NCI-H2196 treated with DMSO at 0.1 percent for 48 hours (cell line): Measurements from ENCODE around the gene GRWD1.

Experiments
- DNase-seq: peaks from one replicate; lab custom pipeline; 2025; ENCODE audit not compliant: unreplicated experiment; lab: John Stamatoyannopoulos, UW

GRWD1 gene

GRCh38 chr19:48424694-48425219 is 21.0 kb upstream of the GRWD1 start:
- DNase-seq: no peak

- no peak for DNase-seq
Observed at GRCh38 chr19:48428670-48429069, 17.1 kb upstream of the GRWD1 start.

GRCh38 chr19:48433337-48433736 is 12.4 kb upstream of the GRWD1 start:
- no peak for DNase-seq

DNA sequence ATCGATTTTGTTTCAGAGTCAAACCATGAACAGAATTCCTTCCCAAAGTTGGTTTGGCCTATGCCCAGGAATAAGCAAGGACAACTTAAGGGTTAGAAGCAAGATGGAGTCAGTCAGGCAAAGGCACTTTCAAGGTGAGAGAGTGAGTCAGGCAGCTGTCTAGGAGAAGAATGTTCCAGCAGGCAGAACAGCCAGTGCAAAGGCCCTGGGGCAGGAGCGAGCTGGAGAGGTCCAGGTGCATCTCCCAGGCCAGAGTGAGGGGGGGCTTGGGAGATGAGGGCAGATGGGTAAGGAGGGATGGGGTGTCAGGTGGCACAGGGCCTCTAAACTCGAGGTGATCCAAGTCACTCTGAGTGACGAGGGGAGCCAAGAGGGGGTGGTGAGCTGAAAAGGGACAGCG is 9.2 kb upstream of the GRWD1 start:
- no peak for DNase-seq

- DNase-seq: no peak
Observed at GRCh38 chr19:48441360-48442050, 4.3 kb upstream of the GRWD1 start.

GRCh38 chr19:48442116-48443035 is 3.4 kb upstream of the GRWD1 start:
- DNase-seq: no peak

DNA sequence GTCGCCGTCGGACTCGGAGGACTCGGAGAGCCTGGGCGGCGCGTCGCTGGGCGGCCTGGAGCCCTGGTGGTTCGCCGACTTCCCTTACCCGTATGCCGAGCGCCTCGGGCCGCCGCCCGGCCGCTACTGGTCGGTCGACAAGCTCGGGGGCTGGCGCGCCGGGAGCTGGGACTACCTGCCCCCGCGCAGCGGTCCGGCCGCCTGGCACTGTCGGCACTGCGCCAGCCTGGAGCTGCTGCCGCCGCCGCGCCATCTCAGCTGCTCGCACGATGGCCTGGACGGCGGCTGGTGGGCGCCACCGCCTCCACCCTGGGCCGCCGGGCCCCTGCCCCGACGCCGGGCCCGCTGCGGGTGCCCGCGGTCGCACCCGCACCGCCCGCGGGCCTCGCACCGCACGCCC is 2.5 kb upstream of the GRWD1 start:
- no peak for DNase-seq

- no peak for DNase-seq
Observed at GRCh38 chr19:48443731-48444128, 2.1 kb upstream of the GRWD1 start.

DNA sequence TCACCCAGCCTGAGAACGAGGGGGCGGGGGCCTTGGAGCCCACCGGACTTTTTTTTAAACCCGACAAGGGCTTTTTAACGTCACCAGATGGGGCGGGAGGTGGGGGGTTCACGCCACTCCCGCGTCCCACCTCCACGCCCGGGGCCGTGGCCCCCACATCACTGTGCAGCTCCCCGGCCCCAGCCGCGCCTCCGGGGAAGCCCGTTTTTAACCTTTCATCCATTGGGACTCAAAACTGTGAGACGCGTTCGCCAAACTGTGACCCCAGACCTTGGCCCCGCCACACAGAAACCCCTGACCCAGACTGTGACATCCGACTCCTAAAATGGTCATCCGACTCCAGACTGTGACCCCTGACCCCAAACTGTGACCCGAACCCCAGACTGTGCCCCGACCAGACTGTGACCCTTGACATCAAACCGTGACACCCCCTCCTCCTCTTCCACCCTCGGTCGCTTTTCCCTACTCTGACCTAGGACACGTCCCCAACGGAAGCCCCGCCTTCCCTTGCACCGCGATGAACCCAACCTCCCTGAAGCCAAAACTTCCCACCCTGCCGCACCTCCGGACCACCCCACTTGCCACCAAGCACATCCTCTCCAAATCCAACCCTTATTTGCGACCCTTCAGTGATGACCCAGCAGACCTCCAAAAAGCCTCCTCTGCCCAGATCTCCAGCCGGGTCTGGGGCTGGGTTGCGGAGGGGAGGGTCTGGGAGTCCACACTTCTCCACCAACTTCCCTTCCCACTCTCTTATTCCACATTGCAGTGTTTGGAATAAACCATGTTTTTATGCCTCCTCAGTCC is 1.5 kb upstream of the GRWD1 start:
- no peak for DNase-seq

- no peak for DNase-seq
Observed at GRCh38 chr19:48444936-48445200, 915 bp upstream of the GRWD1 start.

- DNase-seq: peak; percentile 88
Observed at GRCh38 chr19:48445256-48445605, 552 bp upstream of the GRWD1 start.

DNA sequence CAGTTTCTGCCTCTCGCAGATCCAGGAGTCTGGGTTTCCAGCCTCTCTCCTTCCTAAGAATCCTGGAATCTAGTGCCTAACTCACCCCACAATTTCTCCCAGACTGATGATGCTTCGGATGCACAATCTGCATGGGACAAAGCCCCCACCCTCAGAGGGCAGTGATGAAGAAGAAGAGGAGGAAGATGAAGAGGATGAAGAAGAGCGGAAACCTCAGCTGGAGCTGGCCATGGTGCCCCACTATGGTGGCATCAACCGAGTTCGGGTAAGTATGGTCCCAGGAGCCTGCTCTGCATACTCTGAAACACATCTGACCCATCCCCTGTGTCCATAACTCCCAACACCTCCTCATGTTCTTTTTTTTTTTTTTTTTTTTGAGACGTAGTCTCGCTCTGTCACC is 796 bp downstream of the GRWD1 start:
- DNase-seq: no peak

DNA sequence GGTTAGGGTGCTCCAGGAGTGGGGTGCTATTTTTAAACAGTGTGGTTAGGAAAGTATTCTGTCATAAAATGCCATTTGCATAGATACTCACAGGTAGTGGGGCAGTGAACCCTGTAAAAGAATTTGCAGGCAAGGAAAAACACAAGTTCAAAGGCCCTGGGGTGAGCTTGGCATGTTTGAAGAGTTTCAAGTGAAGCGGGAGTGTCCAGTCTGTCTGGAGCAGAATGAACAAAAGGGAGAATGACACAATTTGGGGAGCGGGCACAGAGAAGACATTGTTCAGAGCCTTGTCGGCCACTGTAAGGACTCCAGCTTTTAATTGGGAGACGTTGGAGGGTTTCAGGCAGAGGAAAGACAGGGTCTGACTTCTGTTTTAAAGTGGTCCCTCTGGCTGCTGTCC is 2.8 kb downstream of the GRWD1 start:
- no peak for DNase-seq

DNA sequence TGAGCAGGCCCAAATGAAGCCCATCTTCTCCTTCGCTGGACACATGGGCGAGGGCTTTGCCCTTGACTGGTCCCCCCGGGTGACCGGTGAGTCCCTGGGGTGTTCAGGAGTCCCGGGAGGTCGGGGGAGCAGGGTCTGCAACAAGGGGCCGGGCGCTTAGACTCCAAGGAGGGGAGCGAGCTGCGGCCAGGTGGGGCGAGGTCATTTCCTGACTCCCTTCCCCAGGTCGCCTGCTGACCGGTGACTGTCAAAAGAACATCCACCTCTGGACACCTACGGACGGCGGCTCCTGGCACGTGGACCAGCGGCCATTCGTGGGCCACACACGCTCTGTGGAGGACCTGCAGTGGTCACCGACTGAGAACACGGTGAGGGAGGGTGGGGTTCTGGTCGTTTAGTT is 4.7 kb downstream of the GRWD1 start:
- DNase-seq: no peak

DNA sequence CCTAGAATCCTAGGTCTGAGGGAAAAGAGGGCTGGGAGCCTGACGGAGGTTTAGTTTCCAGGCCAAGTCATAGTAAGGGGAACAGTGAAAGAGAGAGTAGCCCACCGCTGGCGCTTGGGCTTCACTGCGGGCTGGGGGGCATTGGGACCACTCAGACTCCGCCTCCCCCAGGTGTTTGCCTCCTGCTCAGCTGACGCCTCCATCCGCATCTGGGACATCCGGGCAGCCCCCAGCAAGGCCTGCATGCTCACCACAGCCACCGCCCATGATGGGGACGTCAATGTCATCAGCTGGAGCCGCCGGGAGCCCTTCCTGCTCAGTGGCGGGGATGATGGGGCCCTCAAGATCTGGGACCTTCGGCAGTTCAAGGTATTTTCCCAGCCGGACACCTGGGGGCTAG is 5.1 kb downstream of the GRWD1 start:
- no peak for DNase-seq

- DNase-seq: no peak
Observed at GRCh38 chr19:48451624-48452023, 5.8 kb downstream of the GRWD1 start.

DNA sequence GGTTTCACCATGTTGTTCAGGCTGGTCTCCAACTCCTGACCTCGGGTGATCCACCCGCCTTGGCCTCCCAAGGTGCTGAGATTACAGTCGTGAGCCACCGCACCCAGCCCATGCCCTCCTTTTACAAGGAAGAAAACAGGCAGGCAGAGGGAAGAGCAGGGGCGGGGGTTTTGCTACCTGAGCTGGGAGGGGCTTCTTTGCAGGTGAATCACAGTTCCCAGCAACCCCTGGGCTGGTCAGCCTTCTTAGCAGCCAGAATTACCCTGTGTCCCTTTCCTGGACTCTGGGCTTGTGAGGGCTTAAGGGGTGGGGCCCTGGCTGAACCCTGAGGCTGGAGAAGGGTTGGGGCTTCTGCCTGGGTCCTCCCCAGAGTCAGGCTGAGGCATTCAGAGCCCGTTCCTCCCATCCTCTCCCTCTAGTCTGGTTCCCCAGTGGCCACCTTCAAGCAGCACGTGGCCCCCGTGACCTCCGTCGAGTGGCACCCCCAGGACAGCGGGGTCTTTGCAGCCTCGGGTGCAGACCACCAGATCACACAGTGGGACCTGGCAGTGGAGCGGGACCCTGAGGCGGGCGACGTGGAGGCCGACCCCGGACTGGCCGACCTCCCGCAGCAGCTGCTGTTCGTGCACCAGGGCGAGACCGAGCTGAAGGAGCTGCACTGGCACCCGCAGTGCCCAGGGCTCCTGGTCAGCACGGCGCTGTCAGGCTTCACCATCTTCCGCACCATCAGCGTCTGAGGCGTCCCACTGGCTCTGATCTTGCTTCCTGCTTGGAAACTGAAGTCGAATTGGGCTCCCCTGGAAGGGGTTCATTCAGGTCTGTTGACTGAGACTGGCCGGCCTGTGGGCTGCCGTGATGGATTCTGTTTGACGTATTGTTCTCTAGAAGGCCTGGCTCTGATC is 6.8 kb downstream of the GRWD1 start:
- DNase-seq: no peak

DNA sequence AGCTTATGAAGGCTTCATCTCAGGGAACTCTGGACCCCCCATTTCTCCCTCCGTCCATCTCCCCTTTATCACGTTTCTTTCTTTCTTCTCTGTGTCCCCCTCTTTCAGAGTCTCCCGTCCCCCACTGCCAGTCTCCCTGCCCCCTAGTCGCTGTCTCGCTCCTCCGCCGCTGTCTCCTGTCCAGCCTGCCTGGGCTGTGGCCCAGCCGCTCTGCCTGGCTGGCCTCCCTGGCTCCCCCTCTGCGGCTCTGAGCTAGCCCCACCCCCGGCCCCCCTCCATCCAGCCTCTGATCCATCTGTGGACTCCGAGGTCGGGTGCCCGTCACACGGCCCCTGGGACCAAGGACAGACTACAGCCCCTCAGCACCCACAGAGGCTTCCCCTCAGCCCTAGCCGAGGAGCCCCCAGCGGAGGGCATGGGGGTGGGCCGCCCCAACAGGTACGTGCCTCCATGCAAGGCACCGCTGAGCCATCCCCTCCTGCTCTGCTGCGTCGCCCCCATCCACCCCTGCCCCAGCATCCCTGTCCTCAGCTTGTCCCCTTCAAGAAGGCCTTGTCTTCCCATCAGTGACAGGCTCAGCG is 8.5 kb downstream of the GRWD1 start:
- no peak for DNase-seq

- no peak for DNase-seq
Observed at GRCh38 chr19:48455171-48455907, 9.6 kb downstream of the GRWD1 start, which contains the start of gene KCNJ14. KCNJ14 (plus strand) TSS chr19:48455574; CDS start chr19:48461725, 6,151 bp downstream.
